HG02642 (cell line): ENCODE measurements around the gene AOX1.
"Not testable (repeated sequence)": the region's sequence is repeated elsewhere in the genome, so short reads cannot be mapped to it uniquely, and the experiment has no call there.

Experiments used
- ATAC-seq: cut with Tn5 transposase; IDR thresholded peaks from one replicate; pipeline ENCODE4 v1.9.1; 2021; ENCODE audit warnings: mild to moderate bottlenecking; ENCODE audit not compliant: unreplicated experiment, poor library complexity

The AOX1 gene

DNA sequence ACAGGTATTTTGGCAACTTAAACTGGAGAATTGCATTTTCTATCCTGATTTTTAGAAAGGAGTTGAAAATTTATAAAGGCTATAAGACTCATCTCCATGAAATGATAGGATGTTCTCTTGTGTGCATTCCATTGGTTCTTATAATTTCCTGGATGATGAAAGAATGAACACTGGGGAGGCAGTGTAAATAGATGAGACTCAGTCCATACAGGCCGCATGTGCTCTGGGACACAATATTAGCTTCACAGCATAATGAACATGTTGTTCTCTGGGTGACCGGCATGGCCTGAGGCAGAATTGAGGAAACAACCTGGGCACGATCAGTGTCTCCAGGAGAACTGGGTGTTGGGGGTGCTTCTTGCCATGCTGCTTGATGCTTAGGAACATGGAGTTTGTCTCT lies 38.8 kb downstream of the AOX1 start:
- no peak for ATAC-seq

DNA sequence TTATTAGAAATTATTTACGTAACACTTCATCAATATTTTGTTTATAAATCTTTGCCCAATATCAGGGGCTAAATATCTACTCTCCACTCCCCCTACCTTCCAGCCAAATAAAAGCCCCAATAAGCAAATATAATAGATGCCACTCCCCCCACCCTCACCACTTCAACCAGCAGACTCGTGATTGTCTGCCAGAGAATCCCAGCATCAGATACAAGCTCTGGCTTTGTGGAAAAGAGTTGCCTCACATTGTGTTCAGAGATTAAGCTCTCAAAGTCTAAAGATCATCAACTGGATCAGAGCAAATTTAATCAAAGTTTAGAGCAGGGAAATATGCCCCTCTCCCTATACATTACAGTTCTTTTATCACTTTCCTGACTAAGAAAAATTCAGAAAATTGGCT lies 39.5 kb downstream of the AOX1 start:
- no peak for ATAC-seq

DNA sequence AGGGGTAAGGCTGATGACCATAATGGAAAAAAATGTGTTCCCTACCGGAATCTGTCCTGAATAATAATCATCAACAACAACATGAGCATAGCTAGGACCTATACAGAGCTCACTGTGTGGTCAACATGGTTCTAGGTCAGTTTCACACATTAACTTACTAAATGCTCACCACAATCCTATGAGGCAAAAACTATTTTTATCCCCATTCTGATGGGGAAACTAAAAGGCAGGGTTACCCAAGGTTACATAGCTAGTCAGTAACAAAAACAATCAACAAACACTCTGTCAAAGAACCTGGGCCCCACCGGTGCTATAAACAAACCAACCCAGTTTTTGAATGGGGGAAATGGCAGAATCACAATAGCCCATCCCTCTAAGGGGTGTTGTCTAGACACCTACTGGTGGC lies 40.1 kb downstream of the AOX1 start:
- ATAC-seq = no peak

DNA sequence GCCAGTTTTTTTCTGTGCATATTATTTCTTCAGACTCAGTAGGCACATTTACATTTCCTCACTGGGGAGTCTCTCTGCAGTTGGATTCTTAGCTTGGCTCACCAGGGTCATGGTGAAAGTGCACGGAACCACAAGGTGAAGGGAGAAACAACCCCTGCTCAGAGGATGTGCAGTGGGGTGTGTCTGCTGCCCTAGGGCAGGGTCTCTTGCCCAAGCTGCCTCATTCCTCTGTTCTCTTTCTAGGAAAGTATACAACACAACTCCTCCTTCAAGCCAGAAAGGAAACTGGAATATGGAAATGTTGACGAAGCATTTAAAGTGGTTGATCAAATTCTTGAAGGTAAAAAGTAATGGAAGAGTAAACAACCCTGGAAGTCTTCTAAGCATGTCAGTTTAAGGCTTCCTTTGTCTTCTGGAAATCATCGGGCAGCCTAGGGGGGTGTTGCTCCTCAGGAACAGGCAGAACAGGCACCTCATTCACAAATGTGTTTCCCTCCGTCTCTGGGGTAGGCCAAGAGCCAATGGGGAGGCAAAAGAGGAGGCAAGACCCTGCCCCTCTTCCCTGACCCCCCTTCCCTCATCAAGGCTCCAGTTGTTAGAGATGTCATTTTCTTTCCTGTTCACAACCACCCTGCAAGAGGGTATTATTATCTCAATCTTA lies 41.4 kb downstream of the AOX1 start:
- ATAC-seq = no peak

DNA sequence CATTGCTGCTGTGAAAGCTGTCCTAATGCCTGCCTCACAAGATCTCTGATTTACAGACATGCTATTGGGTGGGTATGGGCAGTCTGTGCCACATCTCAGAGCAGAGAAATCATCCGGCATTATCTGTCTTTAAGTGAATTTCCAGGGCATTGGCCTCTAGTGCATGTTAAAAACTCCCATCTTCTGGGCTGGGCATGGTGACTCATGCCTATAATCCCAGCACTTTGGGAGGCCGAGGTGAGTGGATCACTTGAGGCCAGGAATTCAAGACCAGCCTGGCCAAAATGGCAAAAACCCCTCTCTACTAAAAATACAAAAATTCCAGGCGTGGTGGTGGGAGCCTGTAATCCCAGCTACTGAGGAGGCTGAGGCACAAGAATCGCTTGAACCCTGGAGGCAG lies 42.6 kb downstream of the AOX1 start:
- not testable (repeated sequence) for ATAC-seq

DNA sequence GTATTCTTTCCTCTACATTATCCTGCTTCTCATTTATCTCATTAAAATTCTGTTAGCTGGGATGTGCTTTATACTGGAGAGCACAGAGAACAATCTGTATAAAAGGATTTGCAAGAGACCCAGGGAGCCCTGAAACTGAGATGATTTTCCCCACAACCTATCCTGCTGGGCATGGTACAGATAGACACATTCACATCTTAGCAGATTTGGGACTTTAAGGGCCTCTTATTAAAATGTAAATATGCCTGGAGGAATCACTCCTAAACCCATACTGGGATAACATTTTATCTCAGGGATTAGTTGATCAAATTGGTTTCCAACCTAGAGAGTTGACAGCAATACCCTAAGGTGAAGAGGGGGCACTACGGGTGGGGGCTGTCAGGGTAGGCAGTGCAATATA lies 45.5 kb downstream of the AOX1 start:
- ATAC-seq = no peak

DNA sequence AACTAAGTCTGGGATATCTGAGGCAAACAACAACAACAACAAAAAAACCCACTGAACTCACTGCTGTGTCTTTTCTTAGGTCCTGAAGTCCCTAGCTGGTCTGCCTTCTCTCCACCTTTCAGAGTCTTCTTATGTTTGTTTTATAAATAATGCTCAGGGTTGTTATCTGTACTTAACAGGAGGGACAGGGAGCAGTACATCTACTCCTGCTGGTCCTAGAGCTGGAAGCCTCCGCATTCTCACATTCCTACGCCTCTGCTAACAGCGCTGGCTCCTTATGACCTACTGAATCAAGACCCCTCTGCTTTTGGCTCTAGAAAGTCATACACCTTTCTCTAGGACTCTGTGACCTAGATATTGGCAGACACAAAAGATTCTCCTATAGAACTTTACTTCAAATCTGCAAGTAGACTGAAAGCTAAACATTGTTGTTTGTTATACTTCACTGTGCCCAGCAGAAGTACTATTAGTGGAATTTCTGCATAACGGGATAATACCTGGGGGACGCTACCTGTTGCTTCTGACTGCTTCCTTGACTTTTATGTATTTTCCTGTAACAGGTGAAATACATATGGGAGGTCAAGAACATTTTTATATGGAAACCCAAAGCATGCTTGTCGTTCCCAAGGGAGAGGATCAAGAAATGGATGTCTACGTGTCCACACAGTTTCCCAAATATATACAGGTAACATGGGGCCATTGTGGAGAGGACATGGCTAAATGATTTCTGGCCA lies 48.6 kb downstream of the AOX1 start:
- no peak for ATAC-seq

DNA sequence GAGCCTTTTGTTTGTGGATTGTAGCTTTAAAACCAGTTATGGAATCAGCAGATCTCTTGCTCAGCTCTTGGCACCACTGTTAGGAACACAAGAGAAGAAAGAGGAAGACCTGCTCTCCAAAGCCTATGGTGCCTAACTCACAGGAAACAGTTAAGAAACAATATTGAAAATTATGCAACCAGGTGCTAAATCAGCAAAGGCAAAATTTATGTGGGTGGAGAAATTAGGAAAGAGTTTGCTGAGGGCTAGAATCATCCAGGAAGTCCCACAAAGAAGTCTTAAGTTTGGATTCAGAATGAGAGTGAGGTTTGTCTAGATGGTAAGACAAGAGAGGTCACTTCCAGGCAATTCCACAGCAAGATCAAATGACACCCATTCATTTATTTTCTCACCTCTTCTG lies 49.4 kb downstream of the AOX1 start:
- ATAC-seq = no peak

DNA sequence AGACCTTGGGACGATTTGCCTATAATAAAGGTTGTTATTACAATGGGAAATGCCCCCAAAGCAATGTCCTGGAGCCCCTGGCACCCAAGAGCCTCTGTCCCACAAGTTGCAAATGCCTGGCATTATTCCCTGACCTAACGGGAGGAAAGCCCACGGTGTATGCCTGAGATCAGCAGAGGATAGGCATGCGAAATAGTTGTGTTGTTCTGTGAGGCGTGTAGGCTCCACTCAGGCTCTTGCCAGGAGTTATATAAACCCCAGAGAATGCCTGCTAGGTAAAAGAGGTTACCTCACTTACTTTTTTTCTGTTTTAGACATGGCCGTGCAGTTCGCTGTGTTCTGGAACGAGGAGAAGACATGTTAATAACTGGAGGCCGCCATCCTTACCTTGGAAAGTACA lies 52.1 kb downstream of the AOX1 start:
- no peak for ATAC-seq

DNA sequence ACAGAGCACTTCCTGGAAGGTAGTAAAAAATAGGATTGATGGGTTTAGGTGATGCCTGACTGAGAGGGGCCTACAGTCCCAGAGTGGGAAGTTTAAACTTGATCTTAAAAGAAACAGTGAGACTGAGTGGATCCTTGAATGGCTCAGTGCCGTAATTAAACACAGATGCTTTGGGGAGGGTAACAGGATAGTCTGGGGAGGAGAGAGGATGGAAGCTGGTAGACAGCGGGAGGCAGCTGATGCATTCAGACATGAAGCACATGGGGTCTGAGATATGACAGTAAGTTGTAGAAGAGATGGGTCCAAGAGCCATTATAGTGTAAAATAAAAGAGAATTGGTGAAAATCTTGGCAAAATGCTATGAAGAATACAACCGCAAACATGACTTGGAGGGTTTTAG lies 54.4 kb downstream of the AOX1 start:
- ATAC-seq = no peak

DNA sequence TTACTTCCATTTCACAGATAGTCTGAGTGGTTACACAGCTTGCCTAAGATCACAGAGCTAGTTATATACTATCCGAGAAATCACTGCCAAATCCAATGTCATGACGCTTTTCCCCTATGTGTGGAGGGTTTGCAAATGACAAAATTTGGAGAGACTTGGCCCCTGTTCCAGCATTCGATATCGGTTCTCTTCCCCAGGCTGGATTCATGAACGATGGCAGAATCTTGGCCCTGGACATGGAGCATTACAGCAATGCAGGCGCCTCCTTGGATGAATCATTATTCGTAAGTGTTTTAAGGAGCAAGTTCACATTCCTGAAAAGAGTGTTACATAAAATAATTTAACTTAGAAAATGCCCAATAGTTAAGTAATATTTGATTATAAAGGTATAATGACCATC lies 55.1 kb downstream of the AOX1 start:
- ATAC-seq = no peak

DNA sequence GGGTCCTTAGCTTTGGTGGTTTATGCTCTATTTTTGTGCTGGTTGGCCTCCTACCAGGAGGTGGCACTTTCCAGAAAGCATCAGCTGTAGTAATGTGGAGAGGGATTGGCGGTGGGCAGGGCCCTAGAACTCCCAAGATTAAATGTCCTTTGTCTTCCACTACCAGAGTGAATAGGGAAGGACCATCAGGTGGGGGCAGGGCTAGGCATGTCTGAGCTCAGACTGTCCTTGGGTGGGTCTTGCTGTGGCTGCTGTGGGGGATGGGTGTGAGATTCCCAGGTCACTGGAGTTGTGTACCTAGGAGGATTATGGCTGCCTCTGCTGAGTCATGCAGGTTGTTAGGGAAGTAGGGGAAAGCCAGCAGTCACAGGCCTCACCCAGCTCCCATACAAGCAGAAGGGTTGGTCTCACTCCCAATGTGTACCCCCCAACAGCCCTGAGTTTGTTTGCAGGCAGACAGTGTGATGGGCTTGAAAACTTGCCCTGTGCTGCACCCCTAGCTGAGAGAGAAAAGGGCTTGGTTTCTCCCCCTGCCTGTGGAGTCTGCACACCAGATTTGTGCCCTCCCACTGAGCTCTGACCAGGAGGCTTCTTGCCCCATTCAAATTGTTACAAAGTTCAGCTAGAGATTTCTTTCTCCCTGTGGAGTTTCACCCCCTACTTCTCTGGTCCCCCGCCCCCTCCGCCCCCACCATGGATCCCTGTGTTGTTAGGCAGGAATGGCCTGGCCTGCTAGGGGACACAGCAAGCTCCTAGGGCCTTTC lies 62.9 kb downstream of the AOX1 start:
- not testable (repeated sequence) for ATAC-seq

DNA sequence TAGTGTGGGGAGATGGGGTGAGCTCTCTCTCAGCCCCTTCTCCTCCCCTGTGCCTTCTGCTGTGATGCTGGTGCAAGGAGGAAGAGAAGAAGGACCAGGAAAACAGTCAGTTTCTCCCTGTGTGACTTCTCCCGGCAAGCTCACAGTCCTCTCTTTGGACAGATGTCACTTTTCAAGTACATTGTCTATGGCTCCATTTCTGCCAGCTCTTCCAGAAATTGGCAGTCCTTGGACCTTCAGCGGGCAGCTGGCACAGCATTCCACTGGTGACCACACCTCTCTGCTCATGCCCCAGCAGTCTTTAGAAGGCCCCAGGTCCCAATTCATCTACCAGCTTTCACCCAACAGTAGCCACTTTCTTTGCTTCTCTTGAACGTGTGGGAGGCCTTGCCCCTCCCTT lies 63.9 kb downstream of the AOX1 start:
- no peak for ATAC-seq

DNA sequence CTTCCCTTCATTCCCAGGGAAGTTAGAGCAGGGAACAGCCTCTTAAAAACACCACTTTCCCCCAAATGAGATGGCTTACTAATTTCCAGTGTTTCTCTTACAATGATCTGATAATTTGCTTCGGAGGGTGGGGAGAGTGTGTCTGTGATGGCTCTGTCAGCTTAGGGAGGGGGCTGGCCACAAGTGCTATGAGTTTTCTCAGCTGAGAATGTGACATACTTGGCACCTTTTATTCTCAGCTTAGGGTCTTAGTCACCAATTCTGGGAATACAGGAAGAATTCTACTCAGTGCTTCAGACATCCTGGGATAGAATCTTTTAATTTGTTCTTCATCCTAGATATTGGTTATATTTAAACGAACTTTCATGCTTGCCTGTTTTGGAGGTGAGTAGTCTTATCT lies 64.4 kb downstream of the AOX1 start:
- no peak for ATAC-seq

DNA sequence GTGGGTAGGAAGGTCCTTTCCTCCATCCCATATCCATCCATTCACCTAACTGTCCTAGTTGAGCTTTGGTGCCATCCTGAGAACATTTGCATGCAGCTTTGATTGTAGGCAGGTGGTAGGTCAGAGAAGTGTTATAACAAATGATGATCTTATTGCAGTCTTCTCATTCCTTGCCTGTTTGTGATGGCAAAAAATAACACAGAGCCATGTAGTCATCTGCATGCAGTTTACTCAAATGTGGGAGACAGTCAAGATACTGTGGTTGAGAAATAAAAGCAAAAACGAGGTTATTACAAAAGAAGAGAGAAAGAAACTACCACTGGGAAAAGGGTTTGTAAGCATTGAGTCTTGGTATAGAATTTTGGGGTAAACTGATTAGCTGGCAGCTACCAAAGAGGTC lies 66.3 kb downstream of the AOX1 start:
- no peak for ATAC-seq

DNA sequence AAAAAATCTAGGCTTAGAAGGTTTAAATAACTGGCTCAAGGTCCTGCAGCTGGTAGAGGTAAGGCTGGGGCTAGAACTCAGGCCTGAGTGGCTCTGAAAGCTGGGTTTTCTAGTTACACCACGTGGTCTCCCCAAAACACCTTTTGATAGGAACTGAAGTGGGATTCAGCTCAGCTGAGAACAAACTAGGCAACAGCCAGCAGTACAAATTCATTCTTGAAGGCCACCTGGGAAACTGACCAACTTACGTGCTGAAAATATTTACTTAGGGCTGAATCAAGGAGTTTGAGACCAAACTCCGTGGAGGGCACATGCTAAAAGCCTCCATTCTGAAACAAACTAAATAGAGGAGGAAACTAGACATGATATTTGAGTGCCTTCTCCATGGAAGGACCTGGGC lies 67.2 kb downstream of the AOX1 start:
- no peak for ATAC-seq

DNA sequence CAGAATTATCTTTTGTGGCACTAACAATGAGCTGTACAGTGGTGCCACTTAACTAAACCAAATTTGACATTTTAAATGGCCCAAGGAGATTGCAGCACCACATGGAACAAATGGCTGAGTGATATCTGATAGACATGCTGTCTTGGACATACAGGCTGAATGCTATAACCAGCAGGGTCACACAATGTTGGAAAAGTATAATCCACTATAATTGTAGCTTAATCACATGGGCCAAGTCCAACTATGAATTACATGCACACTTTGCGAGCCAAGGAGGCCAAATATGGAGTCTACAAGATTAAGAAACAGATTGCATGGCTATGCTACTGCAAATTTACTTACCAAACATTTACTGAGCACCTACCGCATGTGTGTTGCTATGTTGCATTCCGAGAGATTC lies 69.0 kb downstream of the AOX1 start:
- no peak for ATAC-seq

DNA sequence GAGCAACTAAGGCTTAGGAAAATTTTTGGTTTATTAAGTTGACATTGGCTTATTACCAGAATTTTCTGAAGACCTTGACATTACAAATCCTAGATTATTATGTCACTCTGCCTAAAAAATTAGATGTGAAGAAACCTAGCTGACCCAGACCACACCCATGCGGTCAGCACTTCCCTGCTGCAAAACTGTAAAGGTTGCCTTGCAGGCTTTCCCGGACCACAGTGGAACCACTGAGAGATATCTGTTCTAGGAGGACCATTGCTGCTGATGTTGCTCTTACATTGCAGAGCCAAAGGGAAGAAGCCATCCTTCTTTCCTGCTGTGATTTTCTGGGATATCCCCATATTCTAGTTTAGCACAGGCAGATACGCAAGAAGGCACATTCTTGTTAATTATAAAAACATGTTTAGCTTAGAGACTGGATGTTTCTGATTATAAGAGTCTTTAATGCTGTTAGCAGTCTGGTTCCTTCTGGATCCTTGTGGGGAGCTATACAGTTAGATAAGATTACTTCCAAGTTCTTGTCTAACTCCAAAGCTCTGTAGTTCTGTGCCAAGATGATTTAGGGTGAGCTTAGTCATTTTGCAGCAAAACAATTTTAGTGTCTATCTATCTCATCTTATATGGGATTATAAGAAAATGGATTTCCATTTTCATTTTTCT lies 70.2 kb downstream of the AOX1 start:
- no peak for ATAC-seq

DNA sequence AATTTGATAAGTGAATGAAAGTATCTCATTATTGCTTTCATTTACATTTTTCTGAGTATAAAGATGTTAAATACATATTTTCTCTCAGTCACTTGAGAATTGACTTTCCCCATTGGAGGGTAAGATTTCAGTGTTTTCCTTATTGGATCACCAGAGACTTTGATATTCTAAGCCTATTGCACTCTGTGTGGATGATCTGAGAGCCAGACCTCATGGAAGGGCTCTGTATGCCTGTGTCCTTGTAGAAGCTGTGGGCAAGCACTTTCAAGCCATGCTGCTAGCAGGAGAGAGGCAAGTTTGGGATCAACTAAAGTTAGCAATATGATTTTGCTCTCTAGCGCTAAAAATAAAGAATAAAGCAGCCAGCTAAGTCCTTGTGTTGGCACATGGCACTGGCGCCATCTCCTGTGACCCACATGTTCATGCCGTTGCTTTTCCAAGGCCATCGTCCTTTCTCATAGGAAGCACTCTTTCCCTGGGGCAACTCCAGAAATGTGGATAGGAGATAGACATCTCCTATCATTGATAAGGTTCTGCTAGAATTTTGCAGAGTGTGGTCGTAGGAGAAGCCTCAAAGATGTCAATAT lies 72.6 kb downstream of the AOX1 start:
- no peak for ATAC-seq

DNA sequence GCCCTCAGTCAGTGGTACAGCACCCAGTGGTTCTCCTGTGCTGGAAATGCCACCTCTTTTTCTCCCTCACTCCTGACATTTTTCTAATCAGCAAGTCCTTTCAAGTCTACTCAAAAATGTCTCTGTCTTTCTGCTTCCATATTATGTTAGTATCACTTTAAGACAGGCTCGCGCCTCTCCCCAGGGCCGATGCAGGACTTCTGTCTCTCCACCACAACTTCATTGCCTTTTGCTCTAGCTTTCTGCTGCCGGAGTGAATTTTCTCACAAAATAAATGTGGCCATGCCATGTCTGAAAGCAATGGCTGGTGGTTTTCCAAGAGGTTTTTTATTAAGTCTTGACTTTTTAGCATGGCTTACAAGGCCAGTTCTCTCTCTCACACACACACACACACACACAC lies 73.6 kb downstream of the AOX1 start:
- ATAC-seq = no peak

DNA sequence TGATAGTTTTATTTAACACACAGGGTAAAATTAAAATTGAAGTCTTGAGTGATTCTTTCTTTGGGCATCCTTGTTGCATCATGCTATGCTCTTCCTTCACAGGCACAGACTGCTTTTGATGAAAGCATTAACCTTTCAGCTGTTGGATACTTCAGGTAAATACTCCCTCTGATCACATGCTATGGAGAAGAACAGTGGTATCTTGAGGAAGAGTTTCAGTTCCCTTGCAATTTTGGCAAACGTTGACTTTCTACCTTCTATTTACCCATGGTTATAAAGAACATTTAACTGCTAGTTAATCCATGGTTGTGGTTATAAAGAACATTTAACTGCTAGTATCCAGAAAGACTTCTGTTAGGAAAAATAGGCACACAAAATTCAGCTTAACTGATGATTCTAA lies 75.7 kb downstream of the AOX1 start:
- no peak for ATAC-seq
